Liver (tissue), 3 donors: ENCODE data around the gene GREB1L.

ENCODE experiments used
- ATF3 ChIP-seq: IDR thresholded peaks from 2 replicates; pipeline ENCODE4 v1.6.1; 2016; ENCODE audit warnings: antibody characterized with exemption
- CTCF ChIP-seq: fragments of 150-350 bp; IDR thresholded peaks from 2 replicates; pipeline ENCODE4 v1.5.1; 2017; ENCODE audit warnings: improper control_type of control experiment, low read depth, low read length; ENCODE audit not compliant: missing input control
- FOXA1 ChIP-seq: IDR thresholded peaks from 2 replicates; pipeline ENCODE4 v1.6.1; 2016; ENCODE audit warnings: antibody characterized with exemption
- GABPA ChIP-seq, 2 donors: IDR thresholded peaks in 1 of 2; conservative IDR thresholded peaks in 1 of 2; 2 replicates each; pipeline ENCODE4 v1.6.1; 2016; ENCODE audit warnings: antibody characterized with exemption in 2 of 2, mild to moderate bottlenecking in 1 of 2, moderate library complexity in 1 of 2
- JUND ChIP-seq, 2 donors: IDR thresholded peaks; 2 replicates each; pipeline ENCODE4 v1.6.1; 2016; ENCODE audit warnings: antibody characterized with exemption in 2 of 2
- MAX ChIP-seq: IDR thresholded peaks from 2 replicates; pipeline ENCODE4 v1.6.1; 2016; ENCODE audit warnings: antibody characterized with exemption
- RAD21 ChIP-seq, 2 donors: IDR thresholded peaks; 2 replicates each; pipeline ENCODE4 v1.6.1; 2016; ENCODE audit warnings: antibody characterized with exemption in 2 of 2, mild to moderate bottlenecking in 2 of 2
- REST ChIP-seq: IDR thresholded peaks from 2 replicates; pipeline ENCODE4 v1.6.1; 2016; ENCODE audit warnings: antibody characterized with exemption, mild to moderate bottlenecking
- SP1 ChIP-seq: IDR thresholded peaks from 2 replicates; pipeline ENCODE4 v1.6.1; 2018; ENCODE audit warnings: antibody characterized with exemption, mild to moderate bottlenecking
- TAF1 ChIP-seq: conservative IDR thresholded peaks from 2 replicates; pipeline ENCODE4 v1.6.1; 2016; ENCODE audit warnings: antibody characterized with exemption, mild to moderate bottlenecking
- ZBTB33 ChIP-seq: IDR thresholded peaks from 2 replicates; pipeline ENCODE4 v1.6.1; 2016; ENCODE audit warnings: antibody characterized with exemption
- donor health status: healthy.
- donor health status: healthy.

GRCh38 chr18:21489119-21489750 lies 247.2 kb downstream of the GREB1L start:
- peak; percentile 80 for TF ChIP-seq CTCF
- TF ChIP-seq GABPA (IDR thresholded peaks at IDR 0.05 in 1 of 2, conservative IDR thresholded peaks at IDR 0.05 in 1 of 2): no peak
- TF ChIP-seq ATF3: no peak
- TF ChIP-seq SP1: no peak
- no peak for TF ChIP-seq REST
- TF ChIP-seq MAX: no peak
- no peak for TF ChIP-seq ZBTB33
- peak; percentile 92 to 94 for TF ChIP-seq RAD21 (IDR thresholded peaks at IDR 0.05)
- no peak for TF ChIP-seq JUND (IDR thresholded peaks at IDR 0.05)
- TF ChIP-seq TAF1: no peak
- no peak for TF ChIP-seq FOXA1
